Fibroblast of lung (primary cell): ENCODE results near the gene PLEKHM1.
"Not testable (repeated sequence)": the region's sequence is repeated elsewhere in the genome, so short reads cannot be mapped to it uniquely, and the experiment has no call there.

Source experiments
- EZH2 ChIP-seq: IDR thresholded peaks from 2 replicates; pipeline ENCODE4 v1.5.1; 2012; ENCODE audit warnings: low read length, control low read depth, mild to moderate bottlenecking; ENCODE audit errors: missing control alignments
- TF ChIP-seq, protein P1 (sequence below), 2 donors: IDR thresholded peaks in 1 of 2; conservative IDR thresholded peaks in 1 of 2; 1 replicate in 1 of 2; 2 replicates in 1 of 2; pipeline ENCODE4 v1.5.1; 2011 to 2012; ENCODE audit warnings: low read length in 2 of 2, control low read depth in 1 of 2, inconsistent platforms in 1 of 2, low read depth in 1 of 2, mild to moderate bottlenecking in 1 of 2

DNA sequence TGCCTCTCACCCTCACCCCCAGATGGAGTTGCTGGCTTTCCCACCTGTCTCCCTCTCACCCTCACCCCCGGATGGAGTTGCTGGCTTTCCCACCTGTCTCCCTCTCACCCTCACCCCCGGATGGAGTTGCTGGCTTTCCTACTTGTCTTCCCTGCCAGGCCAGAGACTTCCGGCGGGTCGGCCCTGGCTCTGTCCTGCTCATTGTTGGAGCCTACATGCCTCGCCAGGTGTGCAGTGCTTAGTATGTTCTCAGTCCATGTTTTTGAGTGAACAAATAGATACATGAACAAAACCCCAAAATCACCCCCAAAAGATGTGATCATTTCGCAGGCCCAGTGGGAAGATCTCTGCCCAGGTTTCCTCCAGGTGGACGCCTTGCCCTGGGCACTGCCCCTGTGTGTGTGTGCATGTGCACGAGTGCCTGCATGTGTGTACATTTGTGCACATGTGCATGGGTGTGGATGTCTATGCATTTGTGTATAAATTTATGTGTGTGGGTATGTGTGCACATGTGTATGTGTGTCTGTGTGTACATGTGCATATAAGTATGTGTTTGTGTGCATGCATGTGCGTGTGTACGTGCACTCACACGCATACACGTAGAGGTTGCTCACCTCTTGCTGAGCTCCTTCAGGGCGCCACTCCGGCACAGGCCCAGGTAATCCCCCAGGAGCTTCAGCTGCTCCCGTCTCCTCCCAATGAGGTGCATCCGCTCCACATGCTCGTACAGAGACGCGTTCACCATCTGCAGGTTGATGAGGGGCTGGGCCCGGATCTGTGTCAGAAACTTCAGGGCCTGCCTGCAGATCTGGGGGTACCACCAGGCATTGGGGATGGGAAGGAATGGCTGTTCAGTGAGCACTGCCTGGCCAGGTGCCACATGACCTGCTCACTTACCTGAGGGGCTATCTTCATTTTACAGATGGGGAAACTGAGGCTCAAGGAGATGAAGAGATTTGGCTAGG is 45.4 kb downstream of the PLEKHM1 start:
- TF ChIP-seq, protein P1, sequence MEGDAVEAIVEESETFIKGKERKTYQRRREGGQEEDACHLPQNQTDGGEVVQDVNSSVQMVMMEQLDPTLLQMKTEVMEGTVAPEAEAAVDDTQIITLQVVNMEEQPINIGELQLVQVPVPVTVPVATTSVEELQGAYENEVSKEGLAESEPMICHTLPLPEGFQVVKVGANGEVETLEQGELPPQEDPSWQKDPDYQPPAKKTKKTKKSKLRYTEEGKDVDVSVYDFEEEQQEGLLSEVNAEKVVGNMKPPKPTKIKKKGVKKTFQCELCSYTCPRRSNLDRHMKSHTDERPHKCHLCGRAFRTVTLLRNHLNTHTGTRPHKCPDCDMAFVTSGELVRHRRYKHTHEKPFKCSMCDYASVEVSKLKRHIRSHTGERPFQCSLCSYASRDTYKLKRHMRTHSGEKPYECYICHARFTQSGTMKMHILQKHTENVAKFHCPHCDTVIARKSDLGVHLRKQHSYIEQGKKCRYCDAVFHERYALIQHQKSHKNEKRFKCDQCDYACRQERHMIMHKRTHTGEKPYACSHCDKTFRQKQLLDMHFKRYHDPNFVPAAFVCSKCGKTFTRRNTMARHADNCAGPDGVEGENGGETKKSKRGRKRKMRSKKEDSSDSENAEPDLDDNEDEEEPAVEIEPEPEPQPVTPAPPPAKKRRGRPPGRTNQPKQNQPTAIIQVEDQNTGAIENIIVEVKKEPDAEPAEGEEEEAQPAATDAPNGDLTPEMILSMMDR (conservative IDR thresholded peaks at IDR 0.05 in 1 of 2, IDR thresholded peaks at IDR 0.05 in 1 of 2; ENCODE audit: low read depth in 1 of 2, low read length in 2 of 2): not testable (repeated sequence)
- TF ChIP-seq EZH2: not testable (repeated sequence)
